B cell (primary cell): ENCODE data around the gene ZNF750.

Experiments
- EZH2 ChIP-seq: IDR thresholded peaks from 2 replicates; pipeline ENCODE4 v1.6.1; 2012; ENCODE audit warnings: borderline replicate concordance, low read depth, mild to moderate bottlenecking, moderate library complexity, low read length; ENCODE audit not compliant: insufficient read depth, poor library complexity, severe bottlenecking
- TF ChIP-seq, protein P1 (sequence below): fragments of 200-600 bp; IDR thresholded peaks from one replicate; pipeline ENCODE4 v1.8.0; 2022; ENCODE audit warnings: antibody characterized with exemption, mild to moderate bottlenecking

- TF ChIP-seq, protein P1, sequence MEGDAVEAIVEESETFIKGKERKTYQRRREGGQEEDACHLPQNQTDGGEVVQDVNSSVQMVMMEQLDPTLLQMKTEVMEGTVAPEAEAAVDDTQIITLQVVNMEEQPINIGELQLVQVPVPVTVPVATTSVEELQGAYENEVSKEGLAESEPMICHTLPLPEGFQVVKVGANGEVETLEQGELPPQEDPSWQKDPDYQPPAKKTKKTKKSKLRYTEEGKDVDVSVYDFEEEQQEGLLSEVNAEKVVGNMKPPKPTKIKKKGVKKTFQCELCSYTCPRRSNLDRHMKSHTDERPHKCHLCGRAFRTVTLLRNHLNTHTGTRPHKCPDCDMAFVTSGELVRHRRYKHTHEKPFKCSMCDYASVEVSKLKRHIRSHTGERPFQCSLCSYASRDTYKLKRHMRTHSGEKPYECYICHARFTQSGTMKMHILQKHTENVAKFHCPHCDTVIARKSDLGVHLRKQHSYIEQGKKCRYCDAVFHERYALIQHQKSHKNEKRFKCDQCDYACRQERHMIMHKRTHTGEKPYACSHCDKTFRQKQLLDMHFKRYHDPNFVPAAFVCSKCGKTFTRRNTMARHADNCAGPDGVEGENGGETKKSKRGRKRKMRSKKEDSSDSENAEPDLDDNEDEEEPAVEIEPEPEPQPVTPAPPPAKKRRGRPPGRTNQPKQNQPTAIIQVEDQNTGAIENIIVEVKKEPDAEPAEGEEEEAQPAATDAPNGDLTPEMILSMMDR: no peak
- TF ChIP-seq EZH2: no peak
These were observed 12.9 kb downstream of the ZNF750 start for GRCh38 chr17:82826956-82827355.
